ENCODE measurements around the gene CNIH3.

CNIH3 gene

GRCh38 chr1:224616756-224617409 is 766 bp downstream of the CNIH3 start:
- Histone ChIP-seq H3K9me3 (ENCODE audit: control insufficient read depth, insufficient read depth, low read length) (no peaks in the 10 kb centered on the region), H4K20me1 (ENCODE audit: control insufficient read depth, insufficient read depth, low read depth, low read length) (no peaks in the 10 kb centered on the region), H3K4me2 (ENCODE audit: low read length) (no peak overlapping the region), H3K36me3 (ENCODE audit: control insufficient read depth, low read length) (no peaks in the 10 kb centered on the region), H3F3A (ENCODE audit: control insufficient read depth, insufficient read depth) (no peaks in the 10 kb centered on the region), H3K27me3 (ENCODE audit: control insufficient read depth, low read length) (0 out of 2 replicates have a peak, but pooled peaks cover 2% of the 10 kb centered on the region), H3K4me1 (ENCODE audit: control insufficient read depth, low read length) (no peaks in the 10 kb centered on the region), H3K9me2 (replicated peaks; ENCODE audit: control insufficient read depth, low read length) (no peaks in the 10 kb centered on the region), H3K27ac (ENCODE audit: low read depth, low read length) (no peak overlapping the region), H3K4me3 (ENCODE audit: low read length) (no peak overlapping the region), H3K79me2 (ENCODE audit: control insufficient read depth, low read length) (no peaks in the 10 kb centered on the region)
- TF ChIP-seq CTCF (IDR thresholded peaks at IDR 0.05; ENCODE audit: low read depth, low read length, poor library complexity, severe bottlenecking): no peak
- TF ChIP-seq EZH2phosphoT487 (IDR thresholded peaks at IDR 0.05; ENCODE audit: borderline replicate concordance, low read length): no peak

- Histone ChIP-seq H3K4me3 (ENCODE audit: low read length) (no peak overlapping the region), H3K79me2 (ENCODE audit: control insufficient read depth, low read length) (no peaks in the 10 kb centered on the region)
Observed at GRCh38 chr1:224617410-224618355, 1.6 kb downstream of the CNIH3 start.

GRCh38 chr1:224619209-224619608 is 3.1 kb downstream of the CNIH3 start:
- TF ChIP-seq CTCF (IDR thresholded peaks at IDR 0.05; ENCODE audit: low read depth, low read length, poor library complexity, severe bottlenecking): no peak
- no peak for TF ChIP-seq EZH2phosphoT487 (IDR thresholded peaks at IDR 0.05; ENCODE audit: borderline replicate concordance, low read length)
- Histone ChIP-seq H4K20me1 (ENCODE audit: control insufficient read depth, insufficient read depth, low read depth, low read length) (no peaks in the 10 kb centered on the region), H3K27ac (ENCODE audit: low read depth, low read length) (no peak overlapping the region), H3K9me2 (replicated peaks; ENCODE audit: control insufficient read depth, low read length) (no peaks in the 10 kb centered on the region), H3K4me2 (ENCODE audit: low read length) (no peak overlapping the region), H3K4me3 (ENCODE audit: low read length) (no peak overlapping the region), H3K4me1 (ENCODE audit: control insufficient read depth, low read length) (peaks cover 9% of the 10 kb centered on the region), H3K27me3 (ENCODE audit: control insufficient read depth, low read length) (0 out of 2 replicates have a peak, but pooled peaks cover 2% of the 10 kb centered on the region), H3K36me3 (ENCODE audit: control insufficient read depth, low read length) (no peaks in the 10 kb centered on the region), H3F3A (ENCODE audit: control insufficient read depth, insufficient read depth) (no peaks in the 10 kb centered on the region), H3K9me3 (ENCODE audit: control insufficient read depth, insufficient read depth, low read length) (no peaks in the 10 kb centered on the region), H3K79me2 (ENCODE audit: control insufficient read depth, low read length) (no peaks in the 10 kb centered on the region)

More at GRCh38 chr1:224617410-224618355, 1.6 kb downstream of the CNIH3 start:
- no peaks in the 10 kb centered on the region for H3K36me3 ChIP-seq (ENCODE audit: control insufficient read depth, low read length)
- no peaks in the 10 kb centered on the region for H3K9me3 ChIP-seq (ENCODE audit: control insufficient read depth, insufficient read depth, low read length)
- no peak overlapping the region for H3K4me2 ChIP-seq (ENCODE audit: low read length)
- no peak overlapping the region for H3K27ac ChIP-seq (ENCODE audit: low read depth, low read length)
- no peaks in the 10 kb centered on the region for H4K20me1 ChIP-seq (ENCODE audit: control insufficient read depth, insufficient read depth, low read depth, low read length)
- no peaks in the 10 kb centered on the region for H3K9me2 ChIP-seq (replicated peaks; ENCODE audit: control insufficient read depth, low read length)
- H3K4me1 ChIP-seq (ENCODE audit: control insufficient read depth, low read length): no peaks in the 10 kb centered on the region
- H3K27me3 ChIP-seq (ENCODE audit: control insufficient read depth, low read length): 0 out of 2 replicates have a peak, but pooled peaks cover 2% of the 10 kb centered on the region
- no peaks in the 10 kb centered on the region for H3F3A ChIP-seq (ENCODE audit: control insufficient read depth, insufficient read depth)
- TF ChIP-seq EZH2phosphoT487 (IDR thresholded peaks at IDR 0.05; ENCODE audit: borderline replicate concordance, low read length) (no peak), CTCF (IDR thresholded peaks at IDR 0.05; ENCODE audit: low read depth, low read length, poor library complexity, severe bottlenecking) (no peak)
